Astrocyte (in vitro differentiated cells and primary cell): ENCODE data around the gene OSBPL5. TPM values are rescaled to one million over a fixed set of nuclear protein-coding genes. Genes with fewer than 3 reads are reported as not detected.
A peak's percentile ranks its signal among the peaks of the same experiment; 100 is the strongest.

Experiments
- DNase-seq: peaks from one replicate; pipeline ENCODE4 v3.0.0-alpha.2; 2010; ENCODE audit warnings: low read depth
- FAIRE-seq: peaks from 2 replicates; lab custom pipeline; 2011; peaks lifted over from hg19 to GRCh38; lab: Jason Lieb, UNC
- H2AFZ ChIP-seq: 2 replicates; pipeline ENCODE4 v1.6.0; 2012; ENCODE audit warnings: low read depth, low read length, inconsistent platforms
- H3K27ac ChIP-seq: 2 replicates; pipeline ENCODE4 v1.5.1; 2011; ENCODE audit warnings: low read depth, low read length, inconsistent platforms
- H3K27me3 ChIP-seq: 2 replicates; pipeline ENCODE4 v1.6.0; 2011; ENCODE audit warnings: low read length, inconsistent platforms; ENCODE audit not compliant: insufficient read depth
- H3K36me3 ChIP-seq: 2 replicates; pipeline ENCODE4 v1.5.1; 2011; ENCODE audit warnings: low read length, inconsistent platforms; ENCODE audit not compliant: insufficient read depth
- H3K4me1 ChIP-seq: 2 replicates; pipeline ENCODE4 v1.5.1; 2011; ENCODE audit warnings: low read length, inconsistent platforms; ENCODE audit not compliant: insufficient read depth
- H3K4me2 ChIP-seq: 2 replicates; pipeline ENCODE4 v1.6.0; 2012; ENCODE audit warnings: low read length, inconsistent platforms
- H3K4me3 ChIP-seq: 2 replicates; pipeline ENCODE4 v1.5.1; 2011; ENCODE audit warnings: low read depth, mild to moderate bottlenecking, low read length, inconsistent platforms; ENCODE audit not compliant: insufficient read depth
- H3K79me2 ChIP-seq: 2 replicates; pipeline ENCODE4 v1.6.0; 2012; ENCODE audit warnings: mild to moderate bottlenecking, low read length, inconsistent platforms; ENCODE audit not compliant: insufficient read depth
- H3K9ac ChIP-seq: 2 replicates; pipeline ENCODE4 v1.6.0; 2012; ENCODE audit warnings: mild to moderate bottlenecking, low read length, inconsistent platforms
- H3K9me3 ChIP-seq: 2 replicates; pipeline ENCODE4 v1.5.1; 2012; ENCODE audit warnings: low read depth, mild to moderate bottlenecking, low read length, inconsistent platforms; ENCODE audit not compliant: insufficient read depth
- H4K20me1 ChIP-seq: 2 replicates; pipeline ENCODE4 v1.6.0; 2012; ENCODE audit warnings: low read length, inconsistent platforms; ENCODE audit not compliant: insufficient read depth
- H3K27ac Mint-ChIP-seq: one replicate; pipeline ENCODE4 v1.8.0; 2021; ENCODE audit warnings: mild to moderate bottlenecking, mixed read lengths; ENCODE audit not compliant: unreplicated experiment
- H3K27me3 Mint-ChIP-seq: one replicate; pipeline ENCODE4 v1.8.0; 2021; ENCODE audit warnings: low read depth, mixed read lengths; ENCODE audit not compliant: unreplicated experiment
- H3K36me3 Mint-ChIP-seq: one replicate; pipeline ENCODE4 v1.8.0; 2021; ENCODE audit warnings: low read depth, mixed read lengths; ENCODE audit not compliant: unreplicated experiment
- H3K4me1 Mint-ChIP-seq: one replicate; pipeline ENCODE4 v1.8.0; 2021; ENCODE audit warnings: low read depth, mixed read lengths; ENCODE audit not compliant: unreplicated experiment
- H3K4me3 Mint-ChIP-seq: one replicate; pipeline ENCODE4 v1.8.0; 2021; ENCODE audit warnings: mild to moderate bottlenecking, moderate library complexity, mixed read lengths; ENCODE audit not compliant: unreplicated experiment
- H3K9me3 Mint-ChIP-seq: one replicate; pipeline ENCODE4 v1.8.0; 2021; ENCODE audit warnings: mild to moderate bottlenecking, mixed read lengths; ENCODE audit not compliant: unreplicated experiment
- CTCF ChIP-seq: IDR thresholded peaks from 2 replicates; pipeline ENCODE4 v1.5.1; 2011; ENCODE audit warnings: low read depth, mild to moderate bottlenecking, inconsistent platforms, low read length, moderate library complexity; ENCODE audit not compliant: insufficient read depth
- EZH2 ChIP-seq: IDR thresholded peaks from 2 replicates; pipeline ENCODE4 v1.6.1; 2012; ENCODE audit warnings: mild to moderate bottlenecking, low read length, inconsistent platforms; ENCODE audit not compliant: insufficient read depth
- total RNA-seq: library from RNA; stranded (reverse); gene quantifications from 2 replicates; pipeline ENCODE4 v1.2.1, GENCODE V29; 2021

OSBPL5 gene
- total RNA-seq, 1 donor from 2014 or later, result 29.0 TPM

DNA sequence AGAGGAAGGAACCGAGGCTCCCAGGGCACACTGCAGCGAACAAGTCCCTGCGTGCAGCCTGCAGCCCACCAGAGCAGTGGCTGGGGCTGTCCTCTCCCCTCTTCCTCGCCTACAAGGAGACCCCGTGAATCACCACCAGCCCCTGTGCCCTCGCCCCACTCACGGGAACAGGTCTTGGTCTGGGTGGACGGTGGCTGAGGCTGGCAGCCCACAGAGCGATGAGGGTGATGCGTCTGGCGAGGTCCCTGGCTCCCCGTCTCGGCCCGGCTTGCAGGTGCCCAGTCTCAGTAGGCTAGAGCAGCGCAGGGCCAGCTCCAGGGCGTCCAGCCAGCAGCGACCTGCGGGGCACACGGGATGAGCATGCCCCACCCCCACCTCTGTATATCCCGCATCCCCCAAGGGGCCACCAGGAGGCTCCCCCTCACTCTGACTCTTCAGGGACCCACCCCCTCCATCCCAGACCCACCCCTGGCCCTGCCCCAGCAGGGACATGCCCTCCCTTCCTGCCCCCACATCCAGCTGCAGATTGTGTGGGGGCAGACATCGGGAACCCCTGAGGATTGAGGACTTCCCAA, 57.4 kb downstream of the OSBPL5 start:
- Histone ChIP-seq H3K9me3 (no peaks in the 10 kb centered on the region), H4K20me1 (no peaks in the 10 kb centered on the region), H2AFZ (no peak overlapping the region), H3K27me3 (no peaks in the 10 kb centered on the region), H3K4me2 (no peak overlapping the region), H3K79me2 (no peaks in the 10 kb centered on the region), H3K4me1 (no peaks in the 10 kb centered on the region), H3K36me3 (peaks cover 2% of the 10 kb centered on the region), H3K27ac (no peak overlapping the region), H3K4me3 (no peak overlapping the region), H3K9ac (no peak overlapping the region)
- no peak for FAIRE-seq
- peaks cover 3% of the 10 kb centered on the region for H3K27me3 Mint-ChIP-seq
- H3K27ac Mint-ChIP-seq, result peak overlapping the region; percentile 26
- H3K9me3 Mint-ChIP-seq, result no peaks in the 10 kb centered on the region
- peaks cover 28% of the 10 kb centered on the region for H3K36me3 Mint-ChIP-seq
- no peak overlapping the region for H3K4me3 Mint-ChIP-seq
- TF ChIP-seq EZH2 (no peak), CTCF (no peak)
- no peak for DNase-seq
- H3K4me1 Mint-ChIP-seq, result no peaks in the 10 kb centered on the region

DNA sequence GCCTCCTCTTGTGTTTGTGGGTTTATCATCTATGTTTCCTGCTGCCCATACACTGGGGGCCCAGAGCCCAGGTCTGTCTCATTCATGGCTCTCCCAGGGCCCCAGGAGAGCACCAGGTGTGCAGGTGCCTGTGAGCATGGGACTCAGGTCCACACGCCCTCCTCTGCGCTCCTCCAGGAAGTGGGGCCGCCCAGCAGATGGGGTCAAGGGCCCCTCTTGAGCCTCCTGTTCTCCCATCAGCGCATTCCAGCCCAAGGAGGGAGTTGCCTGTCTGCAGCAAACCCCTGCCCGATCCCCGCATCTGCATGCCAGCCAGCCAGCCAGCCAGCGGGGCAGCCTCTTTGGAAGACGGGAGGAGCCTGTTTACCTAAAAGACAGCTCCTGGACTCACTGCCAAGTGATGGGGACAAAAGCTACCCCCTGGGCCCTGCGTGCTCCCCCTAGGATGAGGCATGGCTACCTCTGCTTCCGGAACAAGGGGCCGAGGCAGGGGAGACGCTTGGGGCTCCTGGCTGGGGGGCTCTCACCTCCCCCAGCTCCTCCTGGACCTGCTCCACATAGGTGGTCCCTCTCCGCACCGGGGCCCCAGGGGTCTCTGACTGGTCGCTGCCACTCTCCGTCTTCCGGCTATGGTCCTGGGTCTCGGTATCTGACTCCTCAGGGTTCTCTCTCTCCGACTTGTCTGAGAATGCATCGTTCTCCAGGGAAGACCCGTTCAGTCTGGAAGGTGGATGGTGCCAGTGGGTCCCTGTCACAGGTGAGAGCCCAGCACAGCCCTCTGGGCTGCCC, 58.2 kb downstream of the OSBPL5 start:
- Histone ChIP-seq H2AFZ (no peak overlapping the region), H3K9ac (no peak overlapping the region), H3K4me2 (no peak overlapping the region), H3K27me3 (no peaks in the 10 kb centered on the region), H3K27ac (no peak overlapping the region), H4K20me1 (no peaks in the 10 kb centered on the region), H3K36me3 (peaks cover 2% of the 10 kb centered on the region), H3K9me3 (no peaks in the 10 kb centered on the region), H3K4me1 (no peaks in the 10 kb centered on the region), H3K79me2 (no peaks in the 10 kb centered on the region), H3K4me3 (no peak overlapping the region)
- no peak for FAIRE-seq
- H3K27ac Mint-ChIP-seq, result peak overlapping the region; percentile 26
- H3K9me3 Mint-ChIP-seq, result no peaks in the 10 kb centered on the region
- H3K27me3 Mint-ChIP-seq, result peaks cover 3% of the 10 kb centered on the region
- no peak for TF ChIP-seq EZH2
- no peak for TF ChIP-seq CTCF
- no peaks in the 10 kb centered on the region for H3K4me1 Mint-ChIP-seq
- no peak for DNase-seq
- peaks cover 22% of the 10 kb centered on the region for H3K36me3 Mint-ChIP-seq
- no peak overlapping the region for H3K4me3 Mint-ChIP-seq
